HepG2 (cell line): ENCODE data around the gene PRKCE. TPM values are rescaled to one million over a fixed set of nuclear protein-coding genes. Genes with fewer than 3 reads are reported as not detected.

Experiments used
- FOSL2 ChIP-seq: sonication (generic); formaldehyde crosslinking; IDR thresholded peaks from 2 replicates; pipeline ENCODE4 v1.4.0; 2020; ENCODE audit warnings: missing genetic modification reagents
- FOXM1 ChIP-seq: sonication (generic); formaldehyde crosslinking; IDR thresholded peaks from 2 replicates; pipeline ENCODE4 v1.5.0; 2020; ENCODE audit warnings: missing genetic modification reagents
- JUN ChIP-seq: sonication (generic); formaldehyde crosslinking; IDR thresholded peaks from 2 replicates; pipeline ENCODE4 v1.4.0; 2020; ENCODE audit warnings: mild to moderate bottlenecking, missing genetic modification reagents
- KLF6 ChIP-seq: IDR thresholded peaks from 2 replicates; pipeline ENCODE4 v1.8.0; 2016; ENCODE audit warnings: missing biosample characterization, missing genetic modification reagents
- PBX2 ChIP-seq: IDR thresholded peaks from 2 replicates; pipeline ENCODE4 v1.6.1; 2016; ENCODE audit warnings: control low read depth
- SETDB1 ChIP-seq: sonication (generic); formaldehyde crosslinking; IDR thresholded peaks from 2 replicates; pipeline ENCODE4 v1.5.1; 2020; ENCODE audit warnings: missing genetic modification reagents, mild to moderate bottlenecking, borderline replicate concordance
- STAT5B ChIP-seq: sonication (generic); formaldehyde crosslinking; IDR thresholded peaks from 2 replicates; pipeline ENCODE4 v1.4.0; 2020; ENCODE audit warnings: missing genetic modification reagents
- TSC22D2 ChIP-seq: sonication (generic); formaldehyde crosslinking; IDR thresholded peaks from 2 replicates; pipeline ENCODE4 v1.5.1; 2020; ENCODE audit warnings: missing genetic modification reagents, mild to moderate bottlenecking, borderline replicate concordance
- UBTF ChIP-seq: sonication (generic); formaldehyde crosslinking; IDR thresholded peaks from 2 replicates; pipeline ENCODE4 v1.4.0; 2020; ENCODE audit warnings: mild to moderate bottlenecking, missing genetic modification reagents
- ZNF136 ChIP-seq: sonication (generic); formaldehyde crosslinking; IDR thresholded peaks from 2 replicates; pipeline ENCODE4 v1.8.1; 2022; ENCODE audit warnings: low read depth, mild to moderate bottlenecking, moderate library complexity, missing genetic modification reagents
- ZNF234 ChIP-seq: sonication (generic); formaldehyde crosslinking; conservative IDR thresholded peaks from 2 replicates; pipeline ENCODE4 v1.5.1; 2020; ENCODE audit warnings: mild to moderate bottlenecking, missing genetic modification reagents
- ZNF572 ChIP-seq: sonication (generic); formaldehyde crosslinking; IDR thresholded peaks from 2 replicates; pipeline ENCODE4 v1.5.1; 2020; ENCODE audit warnings: mild to moderate bottlenecking, missing genetic modification reagents
- ZNF691 ChIP-seq: sonication (generic); formaldehyde crosslinking; IDR thresholded peaks from 2 replicates; pipeline ENCODE4 v1.4.0; 2020; ENCODE audit warnings: missing genetic modification reagents, low read depth, mild to moderate bottlenecking, borderline replicate concordance
- ZNF773 ChIP-seq: sonication (generic); formaldehyde crosslinking; IDR thresholded peaks from 2 replicates; pipeline ENCODE4 v1.4.0; 2020; ENCODE audit warnings: missing genetic modification reagents, borderline replicate concordance
- ZNF841 ChIP-seq: sonication (generic); formaldehyde crosslinking; IDR thresholded peaks from 2 replicates; pipeline ENCODE4 v1.8.1; 2023; ENCODE audit warnings: missing genetic modification reagents, borderline replicate concordance
- polyA plus RNA-seq, 8 experiments: library from polyadenylated mRNA; depleted of rRNA in 3 of 8; stranded (reverse) in 7 of 8; unstranded in 1 of 8; fragments of >200 nt; fragmentation: Illumina TruSeq in 4 of 8; extraction: Trizol in 4 of 8; gene quantifications; 2 replicates each; pipeline versions ENCODE4 v1.2.1 to v1.2.3, GENCODE V29; 2011 to 2016; ENCODE audit warnings: low read depth in 4 of 8, missing spikeins in 1 of 8, mixed read lengths in 1 of 8; ENCODE audit not compliant: insufficient read depth in 1 of 8
- total RNA-seq, 5 experiments: library from RNA; depleted of rRNA; stranded (reverse); fragments of >200 nt; fragmentation: Illumina TruSeq; extraction: Trizol; gene quantifications; 2 replicates each; pipeline ENCODE4 v1.2.3, GENCODE V29; 2016; ENCODE audit warnings: low read depth in 1 of 5
- TF ChIP-seq, protein P1 (sequence below): sonication (generic); formaldehyde crosslinking; conservative IDR thresholded peaks from 2 replicates; pipeline ENCODE4 v1.4.0; 2020; ENCODE audit warnings: mild to moderate bottlenecking, missing genetic modification reagents, moderate library complexity
- TF ChIP-seq, protein P2 (sequence below): sonication (generic); formaldehyde crosslinking; IDR thresholded peaks from 2 replicates; pipeline ENCODE4 v1.5.1; 2020; ENCODE audit warnings: missing genetic modification reagents, mild to moderate bottlenecking, borderline replicate concordance

Gene PRKCE
- total and polyA plus RNA-seq, 2 of the 13 experiments (the other 11 are each of a cell fraction or from before 2014, with no cell fraction given): 1.0 to 3.9 TPM

DNA sequence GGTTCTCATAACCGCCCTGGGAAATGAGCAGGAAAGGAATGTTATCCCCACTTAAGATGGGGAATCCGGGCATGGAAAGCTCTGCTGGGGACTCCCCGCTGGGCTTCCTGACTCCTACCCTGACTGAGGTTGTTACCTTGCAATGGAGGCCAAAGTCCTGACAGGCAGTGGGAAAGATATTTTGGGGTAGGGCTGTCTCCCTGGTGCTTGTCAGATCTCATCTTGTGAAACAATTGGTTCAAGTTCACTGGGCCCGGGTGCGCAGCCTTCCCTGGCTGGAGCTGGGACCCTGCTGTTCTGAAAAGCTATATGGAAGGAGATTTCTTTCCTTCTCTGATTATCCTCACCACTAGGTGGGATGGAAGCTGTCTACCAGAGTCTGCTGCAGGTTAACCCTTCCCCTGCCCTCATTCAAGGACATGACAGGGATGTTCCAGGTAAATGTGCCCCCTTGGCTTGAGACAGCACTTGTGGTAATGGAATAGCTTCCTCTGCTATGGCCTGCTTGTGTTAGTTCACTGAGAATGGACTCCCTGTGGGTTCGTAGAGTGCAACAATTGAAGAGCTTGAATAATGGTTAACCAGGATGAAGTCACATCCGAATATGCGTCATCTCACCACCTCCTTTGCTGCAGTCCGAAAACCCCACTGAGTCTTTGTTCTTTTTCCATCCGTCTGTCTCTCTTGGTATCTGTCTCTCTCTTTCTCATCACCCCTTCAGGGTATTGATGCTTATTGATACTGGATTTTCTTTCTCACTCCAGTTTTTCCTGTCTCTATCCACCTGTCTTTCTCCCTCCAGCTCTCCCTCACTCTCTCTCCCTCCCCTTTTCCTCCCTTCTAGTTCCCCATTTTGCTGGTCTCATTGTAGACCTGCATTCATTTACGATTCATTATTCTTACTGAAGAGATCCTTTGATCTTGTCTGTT, 577.9 kb downstream of the PRKCE start (continued):
- TF ChIP-seq, protein P1, sequence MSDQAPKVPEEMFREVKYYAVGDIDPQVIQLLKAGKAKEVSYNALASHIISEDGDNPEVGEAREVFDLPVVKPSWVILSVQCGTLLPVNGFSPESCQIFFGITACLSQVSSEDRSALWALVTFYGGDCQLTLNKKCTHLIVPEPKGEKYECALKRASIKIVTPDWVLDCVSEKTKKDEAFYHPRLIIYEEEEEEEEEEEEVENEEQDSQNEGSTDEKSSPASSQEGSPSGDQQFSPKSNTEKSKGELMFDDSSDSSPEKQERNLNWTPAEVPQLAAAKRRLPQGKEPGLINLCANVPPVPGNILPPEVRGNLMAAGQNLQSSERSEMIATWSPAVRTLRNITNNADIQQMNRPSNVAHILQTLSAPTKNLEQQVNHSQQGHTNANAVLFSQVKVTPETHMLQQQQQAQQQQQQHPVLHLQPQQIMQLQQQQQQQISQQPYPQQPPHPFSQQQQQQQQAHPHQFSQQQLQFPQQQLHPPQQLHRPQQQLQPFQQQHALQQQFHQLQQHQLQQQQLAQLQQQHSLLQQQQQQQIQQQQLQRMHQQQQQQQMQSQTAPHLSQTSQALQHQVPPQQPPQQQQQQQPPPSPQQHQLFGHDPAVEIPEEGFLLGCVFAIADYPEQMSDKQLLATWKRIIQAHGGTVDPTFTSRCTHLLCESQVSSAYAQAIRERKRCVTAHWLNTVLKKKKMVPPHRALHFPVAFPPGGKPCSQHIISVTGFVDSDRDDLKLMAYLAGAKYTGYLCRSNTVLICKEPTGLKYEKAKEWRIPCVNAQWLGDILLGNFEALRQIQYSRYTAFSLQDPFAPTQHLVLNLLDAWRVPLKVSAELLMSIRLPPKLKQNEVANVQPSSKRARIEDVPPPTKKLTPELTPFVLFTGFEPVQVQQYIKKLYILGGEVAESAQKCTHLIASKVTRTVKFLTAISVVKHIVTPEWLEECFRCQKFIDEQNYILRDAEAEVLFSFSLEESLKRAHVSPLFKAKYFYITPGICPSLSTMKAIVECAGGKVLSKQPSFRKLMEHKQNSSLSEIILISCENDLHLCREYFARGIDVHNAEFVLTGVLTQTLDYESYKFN: peak; percentile 79
- no peak for TF ChIP-seq ZNF773
- TF ChIP-seq PBX2: no peak
- peak; percentile 73; the same call in 1 of the 2 replicates for TF ChIP-seq JUN (CRISPR knock-in tag)
- TF ChIP-seq, protein P2, sequence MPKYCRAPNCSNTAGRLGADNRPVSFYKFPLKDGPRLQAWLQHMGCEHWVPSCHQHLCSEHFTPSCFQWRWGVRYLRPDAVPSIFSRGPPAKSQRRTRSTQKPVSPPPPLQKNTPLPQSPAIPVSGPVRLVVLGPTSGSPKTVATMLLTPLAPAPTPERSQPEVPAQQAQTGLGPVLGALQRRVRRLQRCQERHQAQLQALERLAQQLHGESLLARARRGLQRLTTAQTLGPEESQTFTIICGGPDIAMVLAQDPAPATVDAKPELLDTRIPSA (CRISPR knock-in tag): no peak
- peak; percentile 92 for TF ChIP-seq FOSL2 (CRISPR knock-in tag)
- TF ChIP-seq ZNF691 (CRISPR knock-in tag): peak; percentile 22; the same call in 1 of the 2 replicates
- no peak for TF ChIP-seq TSC22D2 (CRISPR knock-in tag)
- TF ChIP-seq SETDB1 (CRISPR knock-in tag): no peak
- no peak for TF ChIP-seq FOXM1
- no peak for TF ChIP-seq ZNF841 (CRISPR knock-in tag)
- peak; percentile 75; the same call in 1 of the 2 replicates for TF ChIP-seq ZNF136
- no peak for TF ChIP-seq UBTF (CRISPR knock-in tag)
- TF ChIP-seq STAT5B: no peak
- TF ChIP-seq ZNF572: no peak
- TF ChIP-seq KLF6 (CRISPR knock-in tag): peak; percentile 69; the same call in 1 of the 2 replicates
- TF ChIP-seq ZNF234 (CRISPR knock-in tag): no peak
